Chondrocyte (in vitro differentiated cells): ENCODE results near the gene ABLIM2. TPM values are rescaled to one million over a fixed set of nuclear protein-coding genes. Genes with fewer than 3 reads are reported as not detected.

ENCODE experiments used
- DNase-seq: peaks from one replicate; pipeline ENCODE4 v3.0.0; 2021; ENCODE audit warnings: mixed read lengths, low spot score
- H3K27ac Mint-ChIP-seq: one replicate; pipeline ENCODE4 v1.8.0; 2021; ENCODE audit warnings: mild to moderate bottlenecking, moderate library complexity, mixed read lengths; ENCODE audit not compliant: unreplicated experiment
- H3K27me3 Mint-ChIP-seq: 2 replicates; pipeline ENCODE4 v1.8.0; 2021; ENCODE audit warnings: low read depth, mixed read lengths
- H3K36me3 Mint-ChIP-seq: 2 replicates; pipeline ENCODE4 v1.8.0; 2021; ENCODE audit warnings: low read depth, mixed read lengths
- H3K4me1 Mint-ChIP-seq: 2 replicates; pipeline ENCODE4 v1.8.0; 2021; ENCODE audit warnings: low read depth, mild to moderate bottlenecking, mixed read lengths
- H3K4me3 Mint-ChIP-seq: one replicate; pipeline ENCODE4 v1.8.0; 2021; ENCODE audit warnings: mild to moderate bottlenecking, moderate library complexity, mixed read lengths; ENCODE audit not compliant: unreplicated experiment
- H3K9me3 Mint-ChIP-seq: 2 replicates; pipeline ENCODE4 v1.8.0; 2021; ENCODE audit warnings: low read depth, mixed read lengths
- total RNA-seq: library from RNA; stranded (reverse); gene quantifications from 3 replicates; pipeline ENCODE4 v1.2.1, GENCODE V29; 2021
- TF ChIP-seq, protein P1 (sequence below): fragments of 200-600 bp; sonication (generic); IDR thresholded peaks from 2 replicates; pipeline ENCODE4 v1.5.0; 2021; ENCODE audit warnings: antibody characterized with exemption, mild to moderate bottlenecking, moderate library complexity

Gene ABLIM2
- total RNA-seq, 1 donor from 2014 or later = 0.47 TPM

GRCh38 chr4:8078610-8079015, 80.0 kb downstream of the ABLIM2 start:
- Mint-ChIP-seq H3K36me3 (peaks cover 2% of the 10 kb centered on the region), H3K27ac (no peak overlapping the region), H3K4me1 (no peaks in the 10 kb centered on the region), H3K27me3 (peaks cover 58% of the 10 kb centered on the region), H3K4me3 (no peak overlapping the region), H3K9me3 (no peaks in the 10 kb centered on the region)
- TF ChIP-seq, protein P1, sequence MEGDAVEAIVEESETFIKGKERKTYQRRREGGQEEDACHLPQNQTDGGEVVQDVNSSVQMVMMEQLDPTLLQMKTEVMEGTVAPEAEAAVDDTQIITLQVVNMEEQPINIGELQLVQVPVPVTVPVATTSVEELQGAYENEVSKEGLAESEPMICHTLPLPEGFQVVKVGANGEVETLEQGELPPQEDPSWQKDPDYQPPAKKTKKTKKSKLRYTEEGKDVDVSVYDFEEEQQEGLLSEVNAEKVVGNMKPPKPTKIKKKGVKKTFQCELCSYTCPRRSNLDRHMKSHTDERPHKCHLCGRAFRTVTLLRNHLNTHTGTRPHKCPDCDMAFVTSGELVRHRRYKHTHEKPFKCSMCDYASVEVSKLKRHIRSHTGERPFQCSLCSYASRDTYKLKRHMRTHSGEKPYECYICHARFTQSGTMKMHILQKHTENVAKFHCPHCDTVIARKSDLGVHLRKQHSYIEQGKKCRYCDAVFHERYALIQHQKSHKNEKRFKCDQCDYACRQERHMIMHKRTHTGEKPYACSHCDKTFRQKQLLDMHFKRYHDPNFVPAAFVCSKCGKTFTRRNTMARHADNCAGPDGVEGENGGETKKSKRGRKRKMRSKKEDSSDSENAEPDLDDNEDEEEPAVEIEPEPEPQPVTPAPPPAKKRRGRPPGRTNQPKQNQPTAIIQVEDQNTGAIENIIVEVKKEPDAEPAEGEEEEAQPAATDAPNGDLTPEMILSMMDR = no peak
- no peak for DNase-seq

DNA sequence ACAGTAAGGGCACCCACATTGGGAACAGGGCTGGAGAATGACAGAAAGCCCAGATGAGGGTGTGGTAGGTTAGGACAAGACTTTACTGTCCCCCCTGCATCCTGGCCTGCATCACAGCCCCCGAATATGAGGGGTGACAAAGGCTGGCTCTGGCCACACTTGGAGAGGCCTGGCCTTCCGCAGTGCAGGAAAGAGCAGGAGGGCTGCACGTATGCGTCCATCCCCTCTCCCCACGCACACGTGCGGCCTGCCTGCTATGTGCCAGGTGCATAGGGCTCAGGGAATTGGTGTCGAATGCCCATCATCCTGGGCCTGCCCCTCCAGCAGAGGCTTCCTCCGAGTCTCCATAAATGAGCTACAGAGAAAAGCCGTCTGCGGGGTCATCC, 80.5 kb downstream of the ABLIM2 start:
- H3K4me1 Mint-ChIP-seq = no peaks in the 10 kb centered on the region

DNA sequence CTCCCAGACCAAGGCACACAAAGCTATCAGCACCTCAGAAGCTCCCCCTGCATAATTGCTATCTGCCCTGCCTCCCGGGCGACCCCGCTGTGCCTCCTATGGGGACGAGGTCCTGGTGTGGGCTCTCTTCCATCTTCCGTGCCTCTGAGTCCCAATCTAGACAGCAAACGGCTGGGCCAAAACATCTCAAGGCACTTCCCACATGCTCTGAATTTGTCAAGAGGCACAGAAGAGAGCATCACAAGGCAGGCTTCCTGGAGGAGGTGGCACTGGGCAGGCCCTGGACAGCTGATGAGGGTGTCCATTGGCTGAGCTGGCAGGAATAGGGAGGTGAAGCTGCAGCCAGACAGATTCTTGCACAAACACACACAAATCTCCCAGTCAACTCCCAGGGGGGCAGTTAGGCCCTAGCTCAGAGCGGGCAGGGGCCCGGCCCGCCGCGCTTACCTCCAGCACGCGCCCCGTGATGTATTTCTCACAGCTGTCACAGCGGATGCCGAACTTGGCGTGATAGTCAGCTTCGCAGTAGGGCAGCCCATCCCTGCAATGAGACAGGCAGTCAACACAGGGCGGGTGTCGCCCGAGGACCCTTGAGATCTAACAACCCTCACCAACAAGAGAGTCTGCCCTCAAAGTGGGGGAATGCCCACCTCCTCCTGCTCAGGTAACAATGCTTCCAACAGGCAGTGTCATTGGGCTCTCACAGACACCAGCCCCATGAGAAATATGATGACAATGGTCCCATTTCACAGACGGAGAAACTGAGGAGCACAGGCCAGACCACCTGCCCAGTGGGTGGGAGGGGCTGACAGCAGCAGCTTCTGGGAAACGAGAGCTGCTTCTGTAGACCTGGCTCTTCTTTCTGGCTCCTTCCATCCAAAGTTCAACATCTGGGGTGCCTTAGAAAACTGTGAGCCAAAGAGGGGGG, 81.2 kb downstream of the ABLIM2 start:
- Mint-ChIP-seq H3K4me1 (no peaks in the 10 kb centered on the region), H3K27me3 (peaks cover 64% of the 10 kb centered on the region), H3K27ac (no peak overlapping the region), H3K4me3 (no peak overlapping the region), H3K9me3 (no peaks in the 10 kb centered on the region), H3K36me3 (peaks cover 2% of the 10 kb centered on the region)
- DNase-seq = no peak
- TF ChIP-seq, protein P1 = no peak

More for the DNA sequence above, 80.5 kb downstream of the ABLIM2 start:
- H3K4me3 Mint-ChIP-seq = no peak overlapping the region
- peaks cover 59% of the 10 kb centered on the region for H3K27me3 Mint-ChIP-seq
- no peak for DNase-seq
- H3K9me3 Mint-ChIP-seq = no peaks in the 10 kb centered on the region
- TF ChIP-seq, protein P1 = no peak
- no peak overlapping the region for H3K27ac Mint-ChIP-seq
- H3K36me3 Mint-ChIP-seq = peaks cover 2% of the 10 kb centered on the region

DNA sequence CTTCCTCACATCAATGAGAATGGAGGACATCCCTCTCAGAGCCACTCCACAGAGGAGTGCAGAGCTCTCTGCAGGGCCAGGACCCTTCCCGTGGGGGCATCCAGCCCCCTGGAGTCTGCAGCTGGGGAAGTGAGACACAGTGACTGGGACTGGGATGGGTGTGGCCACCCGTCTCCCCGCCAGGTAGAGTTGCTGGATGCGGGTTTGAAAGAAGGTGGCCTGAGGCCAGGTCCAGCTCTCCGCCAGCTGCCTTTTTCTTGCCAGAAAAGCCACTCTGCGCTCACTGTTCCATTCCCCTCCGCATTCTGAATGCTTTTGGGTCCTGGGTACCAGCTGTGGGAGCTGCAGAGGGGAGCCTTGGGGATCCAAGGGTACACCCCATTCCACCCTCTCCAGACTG, 82.6 kb downstream of the ABLIM2 start:
- H3K27me3 Mint-ChIP-seq = peaks cover 54% of the 10 kb centered on the region
- H3K4me3 Mint-ChIP-seq = no peak overlapping the region
- DNase-seq = no peak
- H3K4me1 Mint-ChIP-seq = no peaks in the 10 kb centered on the region
- no peak overlapping the region for H3K27ac Mint-ChIP-seq
- no peaks in the 10 kb centered on the region for H3K36me3 Mint-ChIP-seq
- TF ChIP-seq, protein P1 = no peak
- H3K9me3 Mint-ChIP-seq = no peaks in the 10 kb centered on the region

DNA sequence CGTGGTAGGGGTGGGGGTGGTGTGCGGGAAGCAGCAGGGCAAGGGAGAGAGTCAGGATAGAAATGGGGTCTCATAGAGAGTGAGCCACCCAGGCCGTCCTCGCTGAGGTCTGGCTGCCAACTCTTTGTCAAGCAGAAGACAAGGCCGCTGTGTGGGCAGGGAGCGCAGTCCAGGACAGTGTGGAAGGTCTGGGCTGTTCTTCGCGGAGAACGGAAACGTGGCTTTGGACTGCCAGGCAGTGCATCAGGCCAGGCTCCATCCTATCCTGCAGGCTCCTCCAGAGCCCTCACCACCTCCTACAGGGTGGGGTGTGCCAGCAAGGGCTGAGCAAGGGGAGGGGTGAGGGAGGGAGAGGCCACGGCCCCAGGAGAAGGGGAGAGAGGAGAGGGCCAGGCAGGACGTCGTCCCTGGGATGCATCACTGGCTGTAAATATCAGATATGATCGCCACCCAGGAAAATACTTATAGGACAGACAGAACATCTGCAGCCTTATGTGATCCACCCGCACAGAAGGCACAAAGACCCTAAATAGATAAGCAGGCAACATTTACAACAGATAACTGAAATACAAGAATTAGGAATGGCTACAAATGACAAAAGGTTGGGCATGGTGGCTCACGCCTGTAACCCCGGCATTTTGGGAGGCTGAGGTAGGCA, 85.3 kb downstream of the ABLIM2 start:
- Mint-ChIP-seq H3K27ac (no peak overlapping the region), H3K4me1 (no peaks in the 10 kb centered on the region), H3K4me3 (no peak overlapping the region), H3K9me3 (no peaks in the 10 kb centered on the region), H3K36me3 (no peaks in the 10 kb centered on the region), H3K27me3 (peaks cover 31% of the 10 kb centered on the region)
- peak; percentile 76 for DNase-seq
- TF ChIP-seq, protein P1 = no peak
